Dermis blood vessel endothelial cell (primary cell): ENCODE results near the gene MRC2. TPM values are rescaled to one million over a fixed set of nuclear protein-coding genes. Genes with fewer than 3 reads are reported as not detected.

Experiments used
- DNase-seq: peaks from one replicate; pipeline ENCODE4 v3.0.0; 2010
- total RNA-seq: library from RNA; depleted of rRNA; stranded (reverse); fragments of >200 nt; gene quantifications from 2 replicates; pipeline ENCODE4 v1.2.3, GENCODE V29; 2014

Gene MRC2
- total RNA-seq, 1 donor from 2014 or later, result 10.9 TPM

GRCh38 chr17:62702746-62703260 is 75.3 kb downstream of the MRC2 start:
- DNase-seq, result no peak

DNA sequence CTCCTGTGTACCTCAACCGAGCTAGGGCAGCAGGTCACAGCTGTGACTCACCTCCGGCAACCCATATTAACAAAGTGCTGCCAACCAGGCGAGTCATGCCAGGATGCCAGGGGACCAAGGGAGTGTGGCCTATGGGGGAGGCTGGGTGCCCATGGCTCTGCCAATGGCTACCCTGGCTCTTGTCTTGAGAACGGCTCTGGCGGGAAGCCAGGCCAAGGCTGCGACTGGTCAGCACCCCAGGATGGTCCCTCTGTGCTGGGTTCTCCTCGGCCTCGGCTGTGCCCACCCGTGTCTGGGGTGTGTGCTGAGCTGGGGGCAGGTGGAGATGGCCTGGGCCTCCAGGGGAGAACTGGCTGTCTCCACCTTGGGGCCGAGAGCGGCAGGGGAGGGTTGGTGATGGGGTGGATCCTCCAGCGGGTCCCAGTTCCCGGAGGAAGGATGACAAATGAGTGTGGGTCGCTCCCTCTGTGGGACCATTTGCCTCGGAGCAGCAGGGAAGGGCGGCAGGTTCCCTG is 75.8 kb downstream of the MRC2 start:
- DNase-seq, result peak; percentile 30

GRCh38 chr17:62703776-62704380 is 76.4 kb downstream of the MRC2 start:
- DNase-seq, result peak; percentile 77

GRCh38 chr17:62704381-62704971 is 77.0 kb downstream of the MRC2 start:
- peak; percentile 18 for DNase-seq

GRCh38 chr17:62705156-62705777 is 77.8 kb downstream of the MRC2 start:
- DNase-seq, result peak; percentile 64

- DNase-seq, result peak; percentile 68
Observed at GRCh38 chr17:62705778-62706597, 78.5 kb downstream of the MRC2 start.

DNA sequence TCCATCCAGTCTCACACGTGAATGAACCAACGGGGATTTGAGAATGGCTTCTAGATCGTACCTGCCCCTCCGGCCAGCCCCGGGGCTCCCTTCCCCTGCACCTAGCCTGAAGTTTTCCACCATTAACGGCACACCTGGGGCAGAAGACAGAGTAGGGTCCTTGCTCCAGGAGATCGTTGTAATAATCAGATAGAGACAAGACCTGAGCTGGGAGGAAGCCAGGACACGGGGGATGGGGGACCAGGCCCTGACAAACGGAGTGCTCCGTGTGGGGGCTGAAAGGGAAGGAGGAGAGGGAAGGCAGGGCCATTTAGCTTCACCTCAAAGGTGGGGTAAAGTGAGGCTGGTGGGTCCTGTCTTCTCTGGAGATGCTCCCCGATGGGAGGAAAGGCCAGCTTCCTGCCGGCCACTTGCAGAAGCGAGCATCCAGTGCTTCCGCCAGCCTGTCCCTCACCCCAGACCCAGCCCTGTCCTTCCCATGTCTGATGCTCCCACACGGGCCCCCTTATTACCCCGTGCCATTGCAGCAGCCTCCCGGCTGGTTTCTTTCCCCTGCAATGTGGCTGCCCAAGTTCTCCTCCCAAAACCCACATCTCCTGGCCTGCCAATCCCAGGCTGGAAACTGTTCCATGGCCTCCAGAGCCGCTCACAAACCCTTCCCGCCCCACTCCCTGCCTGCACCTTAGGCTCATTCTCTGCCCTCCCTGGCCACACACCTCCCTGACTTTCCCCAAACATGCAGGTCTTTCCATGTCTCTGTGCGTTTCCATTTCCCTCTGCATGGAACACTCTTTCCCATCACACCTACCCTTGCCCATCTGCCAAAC is 79.3 kb downstream of the MRC2 start:
- no peak for DNase-seq

DNA sequence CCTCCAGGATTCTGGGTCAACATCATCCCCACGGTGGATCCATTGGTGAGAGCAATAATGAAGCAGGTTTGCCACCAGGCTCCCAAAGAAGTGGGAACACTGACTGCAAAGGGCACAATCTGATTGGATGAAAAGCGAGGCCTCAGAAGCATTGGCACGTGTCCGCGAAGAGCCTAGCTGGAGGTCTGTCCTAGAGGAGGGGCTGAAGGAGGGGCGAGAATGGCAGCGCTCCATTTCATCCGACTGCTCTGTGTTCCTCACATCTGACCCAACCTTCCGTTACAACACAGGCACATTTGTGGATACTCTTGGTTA is 79.9 kb downstream of the MRC2 start:
- no peak for DNase-seq

DNA sequence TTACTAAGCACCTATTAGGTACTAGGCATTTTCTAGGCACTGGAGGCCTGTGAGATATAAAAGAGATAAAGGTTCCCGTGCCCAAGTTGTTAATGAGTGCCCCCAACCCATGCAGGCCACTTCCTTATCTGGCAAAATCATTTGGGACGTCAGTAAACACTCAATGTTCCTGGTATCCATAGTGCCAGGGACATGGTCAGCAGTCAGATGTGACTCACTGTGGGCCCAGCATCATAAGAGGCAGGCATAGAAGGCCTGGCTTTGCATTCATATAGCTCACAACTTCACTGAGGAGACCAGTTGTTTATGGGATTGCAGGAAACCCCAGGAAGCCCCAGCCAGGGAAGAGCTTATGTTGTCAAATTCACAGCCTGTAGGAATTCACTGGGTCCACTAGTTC is 81.1 kb downstream of the MRC2 start:
- no peak for DNase-seq

DNA sequence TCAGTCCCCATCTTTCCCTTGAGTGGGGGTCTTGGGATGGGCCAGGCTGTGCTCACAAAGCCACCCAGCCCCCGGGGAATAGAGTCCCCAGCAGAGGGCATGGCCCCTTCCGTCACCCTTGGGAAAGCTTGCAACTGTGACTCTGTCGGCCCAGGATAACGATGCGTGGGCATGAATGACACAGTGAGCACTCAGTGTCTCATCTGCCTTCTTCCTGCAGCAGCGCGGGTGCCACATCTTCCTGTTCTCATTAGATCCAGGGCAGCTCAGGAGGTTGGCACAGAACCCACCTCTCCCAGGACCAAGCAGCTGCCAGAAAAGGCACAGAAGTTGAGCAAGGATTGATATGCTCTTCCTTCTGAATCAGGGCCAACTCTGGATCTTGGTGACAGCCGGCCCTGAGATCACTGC is 84.7 kb downstream of the MRC2 start:
- DNase-seq, result no peak

DNA sequence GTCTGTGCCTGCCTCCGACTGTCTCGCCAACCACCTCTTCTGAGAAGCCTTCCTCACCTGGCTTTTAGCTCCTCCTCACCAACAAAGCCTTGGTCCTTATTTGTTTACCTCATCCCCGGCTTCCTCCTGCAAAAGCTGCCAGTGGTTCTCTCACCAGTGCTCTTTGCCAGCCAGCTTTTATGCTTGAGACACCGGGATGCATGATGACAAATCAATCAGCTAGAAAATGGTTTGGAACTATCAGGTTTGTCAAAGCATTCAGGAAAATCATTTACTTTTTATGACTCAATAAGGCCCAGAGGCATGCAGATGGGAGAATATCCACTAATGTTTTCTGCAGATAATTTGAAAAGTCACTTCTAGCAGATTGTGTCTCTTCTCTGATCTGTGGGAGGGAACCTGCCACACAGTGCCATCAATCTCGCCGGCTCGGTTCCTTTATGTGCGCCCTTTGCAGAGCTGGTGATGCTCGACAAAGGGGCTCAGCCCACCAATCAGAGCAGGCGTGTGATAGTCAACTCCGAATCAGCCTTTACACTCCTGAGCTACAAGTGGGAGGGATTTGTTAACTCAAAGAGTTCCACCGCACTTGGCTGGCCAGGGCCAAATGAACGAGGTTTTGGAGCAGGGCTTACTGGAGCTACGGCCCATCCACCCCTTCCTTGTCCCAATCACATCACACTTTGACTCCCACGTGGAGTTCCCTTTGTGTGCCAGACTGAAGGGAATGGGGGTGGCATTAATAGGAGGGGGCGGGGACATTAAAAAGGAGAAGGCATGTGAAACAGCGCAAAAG is 85.8 kb downstream of the MRC2 start:
- no peak for DNase-seq

DNA sequence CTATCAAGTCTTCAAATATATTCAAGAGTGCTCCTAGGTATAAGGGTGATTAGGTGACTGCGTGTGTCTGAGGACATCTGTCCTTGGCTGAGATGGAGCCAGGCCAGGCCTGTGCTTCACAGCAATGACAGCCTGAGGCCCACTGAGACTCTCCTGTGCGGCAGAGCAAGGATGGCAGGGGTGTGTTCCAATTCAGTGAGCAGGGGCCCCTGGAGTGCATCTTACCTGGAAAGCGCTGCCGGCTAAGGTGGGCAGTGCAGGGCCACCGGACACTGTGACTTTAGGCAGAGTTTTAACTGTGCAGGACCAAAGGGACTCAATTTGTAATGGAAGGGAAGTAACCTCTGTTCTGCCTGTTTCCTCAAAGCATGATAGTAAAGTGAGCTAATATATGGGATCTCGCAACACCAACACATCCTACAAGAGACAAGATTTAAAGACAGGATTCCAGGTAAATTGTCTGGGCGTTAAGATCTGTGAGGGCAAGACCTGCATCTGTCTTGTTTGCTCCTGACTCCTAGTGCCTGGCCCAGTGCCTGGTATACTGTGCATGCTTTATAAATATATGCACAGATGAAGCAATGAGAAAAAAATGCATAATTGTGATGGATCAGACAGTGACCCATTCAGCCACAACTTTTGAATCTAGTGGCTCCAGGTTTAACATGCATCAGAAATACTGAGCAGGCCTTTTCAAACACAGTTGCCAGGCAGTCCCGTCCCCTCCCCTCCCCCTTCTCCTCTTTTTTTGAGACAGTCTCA is 86.7 kb downstream of the MRC2 start:
- no peak for DNase-seq

- DNase-seq, result no peak
Observed at GRCh38 chr17:62715882-62716390, 88.5 kb downstream of the MRC2 start.

DNA sequence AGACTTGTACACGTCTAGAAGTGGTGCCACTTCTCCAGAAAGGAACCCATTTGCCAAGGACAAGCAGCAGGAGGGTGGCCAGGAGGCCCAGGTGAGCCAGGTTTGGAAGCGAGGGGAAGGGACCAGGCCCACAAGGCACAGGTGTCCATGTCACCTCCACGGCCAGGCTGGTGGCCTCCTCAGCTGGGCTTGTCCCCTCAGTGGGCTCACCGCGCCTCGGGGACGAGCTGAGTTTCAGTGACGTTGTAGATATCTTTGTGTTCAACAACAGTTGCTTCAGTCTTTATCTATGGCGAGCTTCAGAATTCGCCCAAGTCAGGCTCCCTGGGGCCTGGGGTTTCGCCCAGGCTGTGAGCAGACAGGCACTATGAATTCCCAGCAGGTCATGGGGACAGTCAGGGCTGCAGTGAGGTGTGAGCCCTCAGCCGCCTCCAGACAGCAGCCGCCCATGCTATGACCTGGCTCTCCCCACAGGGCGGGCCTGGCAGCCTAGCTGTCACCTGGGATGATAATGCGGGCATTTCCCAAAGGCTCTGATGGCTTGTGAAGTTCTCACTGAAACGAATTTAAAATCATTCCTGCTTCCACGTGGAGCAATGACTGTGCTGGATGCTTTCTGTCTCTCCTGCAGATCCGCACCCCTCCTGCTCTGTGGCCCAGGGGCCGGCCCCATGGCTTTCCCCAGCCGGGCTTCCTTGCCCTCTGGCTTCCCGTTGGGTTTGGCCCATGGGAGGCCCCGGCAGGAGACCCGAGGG is 89.5 kb downstream of the MRC2 start:
- no peak for DNase-seq

- DNase-seq, result no peak
Observed at GRCh38 chr17:62717589-62717855, 90.1 kb downstream of the MRC2 start.

DNA sequence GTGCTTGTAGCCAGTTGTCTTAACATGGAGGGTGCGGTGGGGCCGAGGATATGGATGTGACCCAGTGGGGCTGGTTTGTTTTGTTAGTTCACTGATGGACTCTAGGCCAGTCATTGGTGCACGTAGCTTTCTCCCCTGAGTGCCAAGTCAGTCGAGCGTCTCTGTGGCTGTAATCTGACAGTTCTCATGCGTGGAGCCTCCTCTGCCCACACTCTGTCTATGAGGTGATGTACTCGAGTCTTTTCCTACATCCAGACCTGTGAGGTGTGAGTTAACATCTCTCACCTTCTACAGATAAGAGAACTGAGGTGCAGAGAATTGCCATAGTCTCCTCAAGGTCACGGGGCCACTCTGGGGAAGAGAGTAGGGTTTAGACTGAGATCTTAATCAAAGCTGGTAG is 90.4 kb downstream of the MRC2 start:
- DNase-seq, result no peak

GRCh38 chr17:62718429-62718828 is 91.0 kb downstream of the MRC2 start:
- no peak for DNase-seq

DNA sequence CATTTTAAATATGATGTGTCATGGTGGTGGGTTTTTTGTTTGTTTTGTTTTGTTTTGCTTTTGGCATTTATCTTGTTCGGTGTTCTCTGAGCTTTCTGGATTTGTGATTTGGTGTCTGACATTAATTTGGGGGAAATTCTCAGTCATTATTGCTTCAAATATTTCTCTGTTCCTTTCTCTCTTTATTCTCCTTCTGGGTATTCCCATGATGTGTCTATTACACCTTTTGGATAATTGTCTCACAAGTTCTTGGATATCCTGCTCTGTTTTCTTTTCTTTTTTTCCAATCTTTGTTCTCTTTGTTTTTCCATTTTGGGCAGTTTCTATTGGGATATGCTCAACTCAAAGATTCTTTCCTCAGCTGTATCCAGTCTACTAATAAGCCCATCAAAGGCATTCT is 92.1 kb downstream of the MRC2 start:
- DNase-seq, result no peak

GRCh38 chr17:62720126-62720850 is 92.8 kb downstream of the MRC2 start:
- peak; percentile 50 for DNase-seq
